Fibroblast of lung (primary cell): ENCODE data around the gene TNS3.

ENCODE experiments used
- EZH2 ChIP-seq: IDR thresholded peaks from 2 replicates; pipeline ENCODE4 v1.5.1; 2012; ENCODE audit warnings: low read length, control low read depth, mild to moderate bottlenecking; ENCODE audit errors: missing control alignments
- TF ChIP-seq, protein P1 (sequence below), 2 donors: IDR thresholded peaks in 1 of 2; conservative IDR thresholded peaks in 1 of 2; 1 replicate in 1 of 2; 2 replicates in 1 of 2; pipeline ENCODE4 v1.5.1; 2011 to 2012; ENCODE audit warnings: low read length in 2 of 2, control low read depth in 1 of 2, inconsistent platforms in 1 of 2, low read depth in 1 of 2, mild to moderate bottlenecking in 1 of 2

DNA sequence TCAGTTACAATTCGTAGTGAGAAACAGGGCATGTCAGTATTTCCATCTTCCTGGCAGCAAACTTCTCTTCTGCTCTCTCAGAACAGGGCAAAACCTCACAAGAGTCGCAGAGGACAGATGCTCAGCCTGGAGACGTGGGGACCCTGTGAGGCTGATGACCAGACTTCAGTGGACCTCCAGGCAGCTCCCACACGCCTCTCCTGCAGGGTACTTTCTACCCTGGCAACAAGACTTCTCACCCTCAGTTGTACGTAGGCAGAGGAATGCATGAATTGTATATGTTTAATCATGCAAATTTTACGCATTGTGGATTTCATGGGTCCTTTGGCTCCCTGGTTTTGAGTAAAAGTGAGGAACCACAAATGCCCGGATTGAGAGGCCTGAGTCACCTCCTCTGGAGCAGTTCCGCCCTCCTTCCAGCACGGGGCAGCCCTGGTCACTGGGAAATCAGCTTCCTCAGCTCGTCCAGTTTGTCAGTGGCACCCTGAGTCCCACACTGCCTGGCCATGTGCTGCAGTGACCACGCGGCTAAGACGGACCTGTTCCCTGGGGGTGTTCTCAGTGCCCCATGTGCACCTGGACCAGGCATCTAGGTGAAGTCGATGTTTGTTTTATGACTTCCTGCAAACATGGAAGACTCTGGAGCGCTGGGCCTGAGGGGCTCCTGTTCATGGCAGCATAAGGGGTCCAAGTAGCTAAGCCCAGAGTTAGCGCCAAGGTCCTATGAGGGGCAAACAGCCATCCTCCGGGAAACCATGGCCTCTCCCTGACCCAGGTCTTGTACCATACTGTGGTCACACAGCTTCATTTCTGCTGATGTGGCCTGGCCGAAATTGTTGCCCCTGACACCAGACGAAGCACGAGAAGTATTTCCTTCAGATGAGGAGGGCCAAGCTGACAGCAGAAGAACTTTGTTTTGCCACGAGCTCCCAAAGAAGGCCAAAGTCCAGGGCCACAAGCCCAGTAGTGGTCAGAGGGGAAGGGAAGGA lies 165.1 kb downstream of the TNS3 start:
- TF ChIP-seq, protein P1, sequence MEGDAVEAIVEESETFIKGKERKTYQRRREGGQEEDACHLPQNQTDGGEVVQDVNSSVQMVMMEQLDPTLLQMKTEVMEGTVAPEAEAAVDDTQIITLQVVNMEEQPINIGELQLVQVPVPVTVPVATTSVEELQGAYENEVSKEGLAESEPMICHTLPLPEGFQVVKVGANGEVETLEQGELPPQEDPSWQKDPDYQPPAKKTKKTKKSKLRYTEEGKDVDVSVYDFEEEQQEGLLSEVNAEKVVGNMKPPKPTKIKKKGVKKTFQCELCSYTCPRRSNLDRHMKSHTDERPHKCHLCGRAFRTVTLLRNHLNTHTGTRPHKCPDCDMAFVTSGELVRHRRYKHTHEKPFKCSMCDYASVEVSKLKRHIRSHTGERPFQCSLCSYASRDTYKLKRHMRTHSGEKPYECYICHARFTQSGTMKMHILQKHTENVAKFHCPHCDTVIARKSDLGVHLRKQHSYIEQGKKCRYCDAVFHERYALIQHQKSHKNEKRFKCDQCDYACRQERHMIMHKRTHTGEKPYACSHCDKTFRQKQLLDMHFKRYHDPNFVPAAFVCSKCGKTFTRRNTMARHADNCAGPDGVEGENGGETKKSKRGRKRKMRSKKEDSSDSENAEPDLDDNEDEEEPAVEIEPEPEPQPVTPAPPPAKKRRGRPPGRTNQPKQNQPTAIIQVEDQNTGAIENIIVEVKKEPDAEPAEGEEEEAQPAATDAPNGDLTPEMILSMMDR (conservative IDR thresholded peaks at IDR 0.05 in 1 of 2, IDR thresholded peaks at IDR 0.05 in 1 of 2; ENCODE audit: low read depth in 1 of 2, low read length in 2 of 2) = no peak
- no peak for TF ChIP-seq EZH2
